K562 (cell line): Measurements from ENCODE around the gene HERPUD2. TPM values are rescaled to one million over a fixed set of nuclear protein-coding genes. Genes with fewer than 3 reads are reported as not detected.

Experiments used
- ATAC-seq: fragments of 200-7000 bp; cut with Tn5 transposase; 3 replicates; pipeline ENCODE4 v1.9.1; 2020; ENCODE audit warnings: moderate library complexity
- BruUV-seq: library from RNA; stranded (reverse); fragments of 400-500 nt; replicated peaks from 2 replicates; lab custom pipeline; 2021; lab: Mats Ljungman, UMichigan
- CTCF ChIA-PET: fragments of 300-600 bp; formaldehyde crosslinking; extraction: SDS; loops from one replicate; lab custom pipeline; 2021; ENCODE audit warnings: low intra/inter-chr PET ratio; lab: Yijun Ruan, JAX
- POLR2A ChIA-PET: fragments of 300-600, 350-650 bp; sonication (Branson Sonifier 250); formaldehyde crosslinking; extraction: SDS; loops from one replicate; lab custom pipeline; 2021; ENCODE audit warnings: antibody characterized with exemption, inconsistent platforms; lab: Yijun Ruan, JAX
- DNase-seq, 4 experiments: peaks; one replicate each; pipeline versions ENCODE4 v3.0.0 to v3.0.0-alpha.2; 2011 to 2018; ENCODE audit warnings: low spot score in 3 of 4, mixed read lengths in 3 of 4; ENCODE audit errors: extremely low read depth in 1 of 4
- FAIRE-seq: peaks from 2 replicates; lab custom pipeline; 2011; peaks lifted over from hg19 to GRCh38; lab: Jason Lieb, UNC
- H2AFZ ChIP-seq: 2 replicates; pipeline ENCODE4 v1.6.0; 2011; ENCODE audit warnings: low read depth, low read length, control low read depth, inconsistent platforms
- H3K27ac ChIP-seq: fragments of 200-600 bp; 3 replicates; pipeline ENCODE4 v1.8.0; 2011; ENCODE audit warnings: low read depth, mild to moderate bottlenecking, control low read depth, inconsistent platforms, low read length, moderate library complexity, mixed read lengths; ENCODE audit errors: extremely low read depth
- H3K27me3 ChIP-seq, 2 experiments: fragments of 300-600 bp in 1 of 2; 2 replicates in 1 of 2; 3 replicates in 1 of 2; pipeline versions ENCODE4 v1.6.0 to v1.8.0; 2011; ENCODE audit warnings: inconsistent platforms in 2 of 2, low read length in 2 of 2, mild to moderate bottlenecking in 1 of 2, mixed read lengths in 1 of 2, moderate library complexity in 1 of 2; ENCODE audit not compliant: control insufficient read depth in 2 of 2, insufficient read depth in 2 of 2
- H3K36me3 ChIP-seq: fragments of 300-600 bp; 3 replicates; pipeline ENCODE4 v1.8.0; 2011; ENCODE audit warnings: mild to moderate bottlenecking, low read length, inconsistent platforms; ENCODE audit not compliant: control insufficient read depth, insufficient read depth
- H3K4me1 ChIP-seq, 2 experiments: fragments of 200-600 bp in 1 of 2; replicated peaks in 1 of 2; 2 replicates in 1 of 2; 3 replicates in 1 of 2; pipeline versions ENCODE4 v1.5.1 to v1.8.0; 2011; ENCODE audit warnings: inconsistent platforms in 2 of 2, low read length in 2 of 2, mild to moderate bottlenecking in 1 of 2, mixed read lengths in 1 of 2, moderate library complexity in 1 of 2; ENCODE audit not compliant: control insufficient read depth in 2 of 2, insufficient read depth in 2 of 2
- H3K4me2 ChIP-seq: 2 replicates; pipeline ENCODE4 v1.6.1; 2011; ENCODE audit warnings: low read length, control low read depth, inconsistent platforms, mixed read lengths; ENCODE audit not compliant: insufficient read depth
- H3K4me3 ChIP-seq: fragments of 200-600 bp; sonication (generic), shearing (Covaris generic); 2 replicates; pipeline ENCODE4 v1.5.1; 2016; ENCODE audit warnings: control low read depth, inconsistent platforms
- H3K79me2 ChIP-seq: fragments of 200-600 bp; 3 replicates; pipeline ENCODE4 v1.8.0; 2011; ENCODE audit warnings: low read length, inconsistent platforms; ENCODE audit not compliant: control insufficient read depth, insufficient read depth
- H3K9ac ChIP-seq, 2 experiments: 2 replicates each; pipeline versions ENCODE4 v1.6.0 to v1.6.1; 2011; ENCODE audit warnings: low read depth in 2 of 2, low read length in 2 of 2, control low read depth in 1 of 2, inconsistent platforms in 1 of 2, mild to moderate bottlenecking in 1 of 2, mixed read lengths in 1 of 2; ENCODE audit not compliant: insufficient read depth in 1 of 2
- H3K9me1 ChIP-seq: one replicate; pipeline ENCODE4 v1.6.0; 2011; ENCODE audit warnings: inconsistent platforms, mild to moderate bottlenecking, low read length, moderate library complexity; ENCODE audit not compliant: control insufficient read depth, insufficient read depth
- H3K9me3 ChIP-seq: replicated peaks from 2 replicates; pipeline ENCODE4 v1.5.1; 2011; ENCODE audit warnings: low read depth, low read length, inconsistent platforms; ENCODE audit not compliant: control insufficient read depth, insufficient read depth
- H4K20me1 ChIP-seq: replicated peaks from 2 replicates; pipeline ENCODE4 v1.6.1; 2011; ENCODE audit warnings: low read length, inconsistent platforms, mixed read lengths; ENCODE audit not compliant: control insufficient read depth, insufficient read depth
- FOSL1 ChIP-seq: fragments of 200-800 bp; sonication (Bioruptor generic); conservative IDR thresholded peaks from 2 replicates; pipeline ENCODE4 v1.6.1; 2016; ENCODE audit warnings: missing genetic modification characterization, missing compliant biosample characterization
- PHF8 ChIP-seq: fragments of 200-600 bp; sonication (generic); IDR thresholded peaks from 2 replicates; pipeline ENCODE4 v1.6.1; 2012; ENCODE audit warnings: mixed run types, mild to moderate bottlenecking, inconsistent platforms, low read length, moderate library complexity, borderline replicate concordance
- PTRF ChIP-seq: fragments of 450-650 bp; IDR thresholded peaks from 2 replicates; pipeline ENCODE4 v1.6.1; 2016; ENCODE audit warnings: mild to moderate bottlenecking, missing genetic modification characterization, missing compliant biosample characterization
- PTTG1 ChIP-seq: fragments of 450-650 bp; IDR thresholded peaks from 2 replicates; pipeline ENCODE4 v1.6.1; 2016; ENCODE audit warnings: low read depth, mild to moderate bottlenecking, missing genetic modification characterization, missing compliant biosample characterization
- WGBS: fragments of 100-300 bp; shearing (Covaris generic); methylation state at CpG from one replicate; pipeline ENCODE4 v1.1.6; 2016; ENCODE audit warnings: low coverage, mixed read lengths; ENCODE audit not compliant: insufficient coverage; ENCODE audit errors: missing lambda C conversion rate; 5-methylcytosine and 5-hydroxymethylcytosine counted together
- in situ Hi-C: fragments of 300-500 bp; cut with MboI; formaldehyde crosslinking; loops from 4 replicates; pipeline ENCODE4 v1.15.0; 2018; ENCODE audit warnings: inconsistent platforms, mixed read lengths
- intact Hi-C: fragments of 100-400 bp; cut with micrococcal nuclease; formaldehyde crosslinking; loops from 2 replicates; pipeline ENCODE4 v1.14.2; 2022
- polyA plus RNA-seq, 8 experiments: library from polyadenylated mRNA; depleted of rRNA in 4 of 8; stranded (reverse) in 5 of 8; unstranded in 3 of 8; fragments of >200 nt; fragmentation: Nextera tagmentation in 2 of 8; fragmentation: Illumina TruSeq in 1 of 8; extraction: Ambion mirVana in 2 of 8; extraction: Trizol in 1 of 8; gene quantifications; 2 replicates each; pipeline versions ENCODE4 v1.2.1 to v1.2.3, GENCODE V29; 2011 to 2014; ENCODE audit warnings: inconsistent platforms in 1 of 8, missing spikeins in 1 of 8
- total RNA-seq, 7 experiments: library from RNA; depleted of rRNA in 6 of 7; stranded (reverse); fragments of >200 nt in 6 of 7; fragmentation: Illumina TruSeq in 2 of 7; extraction: Trizol in 2 of 7; gene quantifications; 2 replicates each; pipeline versions ENCODE4 v1.2.1 to v1.2.3, GENCODE V29; 2011 to 2021; ENCODE audit warnings: low replicate concordance in 1 of 7
- TF ChIP-seq, protein P1 (sequence below): sonication (generic); formaldehyde crosslinking; IDR thresholded peaks from 2 replicates; pipeline ENCODE4 v1.8.0; 2022; ENCODE audit warnings: missing genetic modification reagents, mild to moderate bottlenecking, borderline replicate concordance
- TF ChIP-seq, protein P2 (sequence below): fragments of 250-450 bp; sonication (Bioruptor Pico); IDR thresholded peaks from 2 replicates; pipeline ENCODE4 v1.5.0; 2020; ENCODE audit warnings: mild to moderate bottlenecking
- TF ChIP-seq, protein P3 (sequence below), 2 experiments: fragments of 450-650 bp in 1 of 2; IDR thresholded peaks; 2 replicates each; pipeline ENCODE4 v1.6.1; 2011 to 2017; ENCODE audit warnings: low read depth in 2 of 2, antibody characterized with exemption in 1 of 2, borderline replicate concordance in 1 of 2, low read length in 1 of 2, mild to moderate bottlenecking in 1 of 2, mixed read lengths in 1 of 2; ENCODE audit not compliant: control insufficient read depth in 1 of 2
- TF ChIP-seq, protein P4 (sequence below): fragments of 250-450 bp; sonication (Bioruptor Pico); IDR thresholded peaks from 2 replicates; pipeline ENCODE4 v1.5.0; 2020; ENCODE audit warnings: mild to moderate bottlenecking, borderline replicate concordance

HERPUD2 gene
- total and polyA plus RNA-seq, 9 of the 15 experiments (the other 6 are each of a cell fraction or from before 2014, with no cell fraction given): 4.1 to 28.5 (median 12.3) TPM

DNA sequence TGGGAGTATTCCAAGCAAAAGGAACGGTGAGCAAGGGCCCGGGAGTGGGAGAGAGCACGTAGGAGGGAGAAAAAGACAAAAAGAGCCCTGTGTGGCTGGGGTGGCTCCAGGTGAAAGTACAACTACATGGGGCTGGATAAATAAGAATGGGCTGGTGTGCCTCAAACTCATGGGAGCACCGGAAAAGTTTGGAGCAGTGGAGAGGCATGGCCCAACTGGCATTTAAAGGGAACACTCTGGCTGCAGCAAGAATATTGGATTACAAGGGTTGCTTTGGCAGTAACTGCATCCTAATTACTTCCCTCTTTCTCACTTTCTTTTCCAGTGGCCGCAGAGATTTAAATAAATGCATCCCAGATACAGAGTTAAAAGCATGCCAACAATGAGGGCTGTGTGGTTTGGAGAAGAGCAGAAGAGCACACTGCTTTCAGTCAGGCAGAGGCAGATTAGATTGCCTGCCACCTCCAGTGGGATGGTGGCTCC is 39.1 kb upstream of the HERPUD2 start:
- H3K36me3 ChIP-seq: no peaks in the 10 kb centered on the region
- ChIA-PET CTCF (no interaction called here), POLR2A (no interaction called here)
- no TSS peak for BruUV-seq
- intact Hi-C loops: no loop called here
- WGBS: 3% methylated on average over 5 of the region's 5 CpGs
- no peaks in the 10 kb centered on the region for H3K9me1 ChIP-seq
- H3K9ac ChIP-seq: no peak overlapping the region
- no peaks in the 10 kb centered on the region for H3K9me3 ChIP-seq
- no peaks in the 10 kb centered on the region for H3K79me2 ChIP-seq
- ATAC-seq (no peak), DNase-seq (no peak), FAIRE-seq (no peak)
- peaks cover 0 to 6% of the 10 kb centered on the region in 2 experiments; a peak in 3 of 5 replicates for H3K4me1 ChIP-seq
- no peak overlapping the region for H3K4me3 ChIP-seq
- no peak overlapping the region for H2AFZ ChIP-seq
- H3K4me2 ChIP-seq: no peak overlapping the region
- H3K27me3 ChIP-seq: peaks cover 3 to 4% of the 10 kb centered on the region in 2 experiments; a peak in 3 of 5 replicates
- in situ Hi-C loops: no loop called here
- no peak overlapping the region for H3K27ac ChIP-seq
- H4K20me1 ChIP-seq: no peaks in the 10 kb centered on the region
- TF ChIP-seq, protein P1, sequence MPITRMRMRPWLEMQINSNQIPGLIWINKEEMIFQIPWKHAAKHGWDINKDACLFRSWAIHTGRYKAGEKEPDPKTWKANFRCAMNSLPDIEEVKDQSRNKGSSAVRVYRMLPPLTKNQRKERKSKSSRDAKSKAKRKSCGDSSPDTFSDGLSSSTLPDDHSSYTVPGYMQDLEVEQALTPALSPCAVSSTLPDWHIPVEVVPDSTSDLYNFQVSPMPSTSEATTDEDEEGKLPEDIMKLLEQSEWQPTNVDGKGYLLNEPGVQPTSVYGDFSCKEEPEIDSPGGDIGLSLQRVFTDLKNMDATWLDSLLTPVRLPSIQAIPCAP (CRISPR knock-in tag): no peak
- TF ChIP-seq, protein P2, sequence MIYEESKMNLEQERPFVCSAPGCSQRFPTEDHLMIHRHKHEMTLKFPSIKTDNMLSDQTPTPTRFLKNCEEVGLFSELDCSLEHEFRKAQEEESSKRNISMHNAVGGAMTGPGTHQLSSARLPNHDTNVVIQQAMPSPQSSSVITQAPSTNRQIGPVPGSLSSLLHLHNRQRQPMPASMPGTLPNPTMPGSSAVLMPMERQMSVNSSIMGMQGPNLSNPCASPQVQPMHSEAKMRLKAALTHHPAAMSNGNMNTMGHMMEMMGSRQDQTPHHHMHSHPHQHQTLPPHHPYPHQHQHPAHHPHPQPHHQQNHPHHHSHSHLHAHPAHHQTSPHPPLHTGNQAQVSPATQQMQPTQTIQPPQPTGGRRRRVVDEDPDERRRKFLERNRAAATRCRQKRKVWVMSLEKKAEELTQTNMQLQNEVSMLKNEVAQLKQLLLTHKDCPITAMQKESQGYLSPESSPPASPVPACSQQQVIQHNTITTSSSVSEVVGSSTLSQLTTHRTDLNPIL (CRISPR knock-in tag): no peak
- TF ChIP-seq, protein P3, sequence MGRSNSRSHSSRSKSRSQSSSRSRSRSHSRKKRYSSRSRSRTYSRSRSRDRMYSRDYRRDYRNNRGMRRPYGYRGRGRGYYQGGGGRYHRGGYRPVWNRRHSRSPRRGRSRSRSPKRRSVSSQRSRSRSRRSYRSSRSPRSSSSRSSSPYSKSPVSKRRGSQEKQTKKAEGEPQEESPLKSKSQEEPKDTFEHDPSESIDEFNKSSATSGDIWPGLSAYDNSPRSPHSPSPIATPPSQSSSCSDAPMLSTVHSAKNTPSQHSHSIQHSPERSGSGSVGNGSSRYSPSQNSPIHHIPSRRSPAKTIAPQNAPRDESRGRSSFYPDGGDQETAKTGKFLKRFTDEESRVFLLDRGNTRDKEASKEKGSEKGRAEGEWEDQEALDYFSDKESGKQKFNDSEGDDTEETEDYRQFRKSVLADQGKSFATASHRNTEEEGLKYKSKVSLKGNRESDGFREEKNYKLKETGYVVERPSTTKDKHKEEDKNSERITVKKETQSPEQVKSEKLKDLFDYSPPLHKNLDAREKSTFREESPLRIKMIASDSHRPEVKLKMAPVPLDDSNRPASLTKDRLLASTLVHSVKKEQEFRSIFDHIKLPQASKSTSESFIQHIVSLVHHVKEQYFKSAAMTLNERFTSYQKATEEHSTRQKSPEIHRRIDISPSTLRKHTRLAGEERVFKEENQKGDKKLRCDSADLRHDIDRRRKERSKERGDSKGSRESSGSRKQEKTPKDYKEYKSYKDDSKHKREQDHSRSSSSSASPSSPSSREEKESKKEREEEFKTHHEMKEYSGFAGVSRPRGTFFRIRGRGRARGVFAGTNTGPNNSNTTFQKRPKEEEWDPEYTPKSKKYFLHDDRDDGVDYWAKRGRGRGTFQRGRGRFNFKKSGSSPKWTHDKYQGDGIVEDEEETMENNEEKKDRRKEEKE (IDR thresholded peaks at IDR 0.05; ENCODE audit: borderline replicate concordance in 1 of 2, control insufficient read depth in 1 of 2, low read depth in 2 of 2, low read length in 1 of 2): no peak
- TF ChIP-seq, protein P4, sequence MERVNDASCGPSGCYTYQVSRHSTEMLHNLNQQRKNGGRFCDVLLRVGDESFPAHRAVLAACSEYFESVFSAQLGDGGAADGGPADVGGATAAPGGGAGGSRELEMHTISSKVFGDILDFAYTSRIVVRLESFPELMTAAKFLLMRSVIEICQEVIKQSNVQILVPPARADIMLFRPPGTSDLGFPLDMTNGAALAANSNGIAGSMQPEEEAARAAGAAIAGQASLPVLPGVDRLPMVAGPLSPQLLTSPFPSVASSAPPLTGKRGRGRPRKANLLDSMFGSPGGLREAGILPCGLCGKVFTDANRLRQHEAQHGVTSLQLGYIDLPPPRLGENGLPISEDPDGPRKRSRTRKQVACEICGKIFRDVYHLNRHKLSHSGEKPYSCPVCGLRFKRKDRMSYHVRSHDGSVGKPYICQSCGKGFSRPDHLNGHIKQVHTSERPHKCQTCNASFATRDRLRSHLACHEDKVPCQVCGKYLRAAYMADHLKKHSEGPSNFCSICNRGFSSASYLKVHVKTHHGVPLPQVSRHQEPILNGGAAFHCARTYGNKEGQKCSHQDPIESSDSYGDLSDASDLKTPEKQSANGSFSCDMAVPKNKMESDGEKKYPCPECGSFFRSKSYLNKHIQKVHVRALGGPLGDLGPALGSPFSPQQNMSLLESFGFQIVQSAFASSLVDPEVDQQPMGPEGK (CRISPR knock-in tag): no peak
- TF ChIP-seq PTRF (tag) (no peak), PTTG1 (tag) (no peak), PHF8 (no peak), FOSL1 (tag) (no peak)
